GM19395 (cell line): ENCODE measurements around the gene CHRNA4.
"Not testable (repeated sequence)": the region's sequence is repeated elsewhere in the genome, so short reads cannot be mapped to it uniquely, and the experiment has no call there.

ENCODE experiments used
- ATAC-seq: cut with Tn5 transposase; IDR thresholded peaks from one replicate; pipeline ENCODE4 v1.9.1; 2021; ENCODE audit warnings: mild to moderate bottlenecking, moderate library complexity; ENCODE audit not compliant: unreplicated experiment

The CHRNA4 gene

DNA sequence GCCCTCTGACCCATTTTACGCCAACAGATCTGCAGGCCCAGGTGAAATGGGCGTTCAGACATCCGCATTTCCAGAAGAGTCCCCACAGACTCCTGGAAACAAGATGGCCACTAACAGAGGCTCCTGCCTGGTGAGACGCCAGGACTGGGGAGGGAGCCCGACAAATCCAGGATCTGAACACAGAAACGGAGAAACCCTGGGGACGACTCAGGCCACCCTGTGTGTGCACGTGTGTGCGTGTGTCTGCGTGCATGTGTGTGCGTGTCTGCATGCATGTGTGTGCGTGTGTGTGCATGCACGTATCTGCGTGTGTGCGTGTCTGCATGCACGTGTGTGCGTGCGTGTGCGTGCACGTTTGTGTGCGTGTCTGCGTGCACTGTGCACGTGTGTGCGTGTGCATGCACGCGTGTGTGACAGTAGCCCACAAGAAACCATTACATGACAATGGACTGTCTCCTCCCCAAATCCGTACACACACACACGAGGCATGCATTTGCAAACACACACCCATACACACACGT, 24.9 kb downstream of the CHRNA4 start:
- no peak for ATAC-seq

DNA sequence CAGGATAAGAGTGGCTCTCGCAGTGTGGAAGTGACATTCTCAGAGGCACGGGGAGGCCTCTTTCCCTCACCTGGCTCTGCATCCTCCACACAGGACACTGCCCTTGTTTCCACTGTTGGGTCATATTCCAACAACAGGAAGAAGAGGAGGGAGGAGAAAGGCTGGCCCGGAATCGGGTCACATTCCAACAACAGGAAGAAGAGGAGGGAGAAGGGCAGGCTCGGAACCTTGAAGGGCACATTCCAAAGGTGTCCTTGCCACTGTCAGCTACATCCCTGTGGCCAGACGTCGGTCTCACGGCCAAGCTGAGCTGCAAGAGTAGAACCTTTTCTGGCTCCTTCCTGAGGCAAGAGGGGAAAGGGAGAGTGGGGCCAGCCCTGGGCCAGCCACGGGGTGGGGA, 25.4 kb downstream of the CHRNA4 start:
- ATAC-seq: no peak

DNA sequence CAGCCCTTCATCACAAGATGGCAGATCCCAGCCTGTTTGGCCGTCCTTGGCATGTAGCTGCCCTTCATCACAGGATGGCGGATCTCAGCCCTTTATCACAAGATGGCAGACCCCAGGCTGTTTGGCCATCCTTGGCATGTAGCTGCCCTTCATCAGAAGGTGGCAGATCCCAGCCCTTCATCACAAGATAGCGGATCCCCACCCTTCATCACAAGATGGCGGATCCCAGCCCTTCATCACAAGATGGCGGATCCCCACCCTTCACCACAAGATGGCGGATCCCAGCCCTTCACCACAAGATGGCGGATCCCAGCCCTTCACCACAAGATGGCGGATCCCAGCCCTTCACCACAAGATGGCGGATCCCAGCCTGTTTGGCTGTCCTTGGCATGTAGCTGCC, 26.1 kb downstream of the CHRNA4 start:
- not testable (repeated sequence) for ATAC-seq

DNA sequence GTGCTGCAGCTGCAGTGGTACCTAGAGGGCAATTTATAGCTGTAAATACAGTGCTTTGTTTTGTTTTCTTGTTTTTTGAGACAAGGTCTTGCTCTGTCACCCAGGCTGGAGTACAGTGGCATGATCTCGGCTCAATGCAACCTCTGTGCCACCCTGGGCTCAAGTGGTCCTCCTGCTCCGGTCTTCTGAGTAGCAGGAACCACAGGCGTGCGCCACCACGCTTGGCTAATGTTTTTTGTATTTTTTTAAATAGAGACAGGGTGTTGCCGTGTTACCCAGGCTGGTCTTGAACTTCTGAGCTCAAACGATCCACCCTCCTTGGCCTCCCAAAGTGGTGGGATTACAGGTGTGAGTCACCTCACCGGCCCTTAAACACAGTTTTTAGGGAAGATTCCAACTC, 26.8 kb downstream of the CHRNA4 start:
- no peak for ATAC-seq

DNA sequence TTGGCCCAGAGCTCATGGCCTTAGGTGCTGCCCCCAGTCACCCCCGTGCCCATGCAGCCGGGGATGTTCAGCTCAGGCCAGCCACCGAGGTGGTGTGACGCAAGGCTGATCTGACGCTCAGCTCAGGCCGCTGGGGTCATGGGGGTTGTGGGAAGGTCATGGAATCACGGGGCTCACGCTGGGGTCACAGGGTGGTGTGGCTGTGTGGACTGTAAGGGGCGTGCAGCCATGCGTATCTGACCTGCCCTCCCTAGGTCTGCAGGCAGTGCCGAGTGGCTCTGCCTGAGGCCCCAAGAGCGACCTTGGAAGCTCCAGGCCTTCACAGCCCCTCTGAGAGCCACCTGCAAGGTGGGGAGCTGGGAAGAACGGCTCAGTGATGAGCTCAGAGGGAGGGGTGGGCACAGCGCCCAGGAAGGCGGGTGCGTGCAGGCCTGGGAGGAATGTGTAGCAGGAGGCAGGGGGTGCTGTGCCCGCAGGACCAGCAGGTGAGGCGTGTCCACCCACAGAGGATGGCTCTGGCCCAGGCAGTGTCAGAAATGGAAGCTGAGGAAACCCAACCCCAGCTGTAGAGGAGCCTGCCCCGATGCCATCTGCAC, 27.8 kb downstream of the CHRNA4 start:
- no peak for ATAC-seq

DNA sequence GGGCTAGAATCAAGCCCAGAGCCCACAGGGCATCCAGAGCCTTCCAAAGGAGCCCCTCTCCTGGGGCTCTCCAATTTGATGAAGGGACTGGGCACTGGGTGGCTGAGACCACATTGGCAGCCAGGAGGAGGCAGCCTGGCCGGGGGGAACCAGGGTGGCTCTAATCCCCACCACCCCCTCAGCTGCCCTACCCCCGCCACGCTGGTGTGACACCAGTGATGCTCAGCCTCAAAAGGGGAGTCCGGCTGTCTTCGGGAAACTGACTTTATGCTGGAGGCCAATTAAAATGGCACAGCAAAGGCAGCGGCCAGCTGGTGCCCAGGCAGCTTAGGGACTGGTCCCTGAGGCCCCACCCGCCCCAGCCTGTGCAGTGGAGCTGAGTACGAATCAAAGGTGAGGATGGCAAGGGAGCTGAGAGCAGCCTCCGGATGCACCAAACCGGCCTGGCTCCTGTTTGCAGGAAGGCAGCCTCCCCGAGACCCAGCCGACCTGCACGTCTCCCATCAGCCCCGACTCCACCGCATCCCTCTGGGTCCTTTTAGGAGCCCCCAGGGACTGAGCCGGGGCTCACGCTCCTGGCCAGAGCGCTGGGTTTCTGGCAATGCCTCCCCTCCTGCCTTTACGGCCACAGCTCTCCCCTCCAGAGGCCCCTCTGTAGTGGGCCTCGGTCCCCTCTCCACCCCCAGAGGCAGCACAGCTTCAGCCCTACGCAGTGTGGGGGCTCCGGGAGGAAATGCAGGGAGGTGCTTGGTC, 28.5 kb downstream of the CHRNA4 start:
- no peak for ATAC-seq

DNA sequence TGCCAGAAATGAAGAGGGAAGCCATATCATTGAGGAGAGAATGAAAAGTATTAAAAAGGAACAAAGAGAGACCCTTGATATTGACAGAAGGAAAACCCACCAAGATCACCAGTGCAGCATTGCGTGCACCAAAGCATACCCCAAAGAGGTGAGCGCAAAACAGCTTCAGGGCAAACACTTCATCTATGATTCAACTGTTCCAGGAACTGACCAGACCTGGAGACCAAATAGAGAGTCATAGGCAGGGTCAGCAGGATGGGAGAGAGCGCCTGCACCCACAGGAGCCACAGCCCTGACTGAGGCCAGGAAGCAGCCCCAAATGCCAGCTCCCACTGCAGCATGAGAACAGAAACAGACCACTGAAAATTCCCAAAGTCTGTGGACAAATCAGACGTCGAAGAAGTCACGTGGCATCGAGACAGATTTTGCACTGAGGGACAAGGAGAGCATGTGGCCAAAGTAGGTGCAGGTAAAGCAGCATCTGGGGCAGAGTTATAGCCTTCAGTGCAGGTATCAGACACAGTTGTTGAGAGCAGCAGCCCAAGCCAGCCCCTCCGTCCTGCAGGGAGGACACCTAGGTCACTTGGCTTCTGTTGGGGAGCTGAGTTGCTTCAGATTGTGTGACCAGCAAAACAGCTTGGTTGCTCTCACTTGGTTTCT, 29.3 kb downstream of the CHRNA4 start:
- no peak for ATAC-seq

DNA sequence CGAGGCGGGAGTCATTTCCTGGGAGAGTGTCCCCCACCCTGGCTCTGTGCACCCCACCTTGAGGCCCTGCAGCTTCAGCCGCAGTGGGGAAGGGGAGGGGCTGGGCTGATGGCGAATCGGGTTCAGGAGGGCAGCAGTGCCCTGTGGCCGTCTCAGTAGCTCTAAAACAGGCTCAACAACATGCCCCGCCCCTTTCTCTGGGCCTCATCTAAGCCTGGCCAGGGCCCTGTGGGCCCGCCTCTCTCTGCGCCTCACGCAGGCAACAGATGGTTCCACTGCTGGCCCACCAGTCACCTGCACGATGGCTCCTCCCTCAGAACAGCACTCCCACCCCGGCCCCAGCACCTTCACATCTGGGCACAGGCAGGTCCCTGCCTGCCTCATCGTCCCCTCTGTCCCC, 30.2 kb downstream of the CHRNA4 start:
- no peak for ATAC-seq

DNA sequence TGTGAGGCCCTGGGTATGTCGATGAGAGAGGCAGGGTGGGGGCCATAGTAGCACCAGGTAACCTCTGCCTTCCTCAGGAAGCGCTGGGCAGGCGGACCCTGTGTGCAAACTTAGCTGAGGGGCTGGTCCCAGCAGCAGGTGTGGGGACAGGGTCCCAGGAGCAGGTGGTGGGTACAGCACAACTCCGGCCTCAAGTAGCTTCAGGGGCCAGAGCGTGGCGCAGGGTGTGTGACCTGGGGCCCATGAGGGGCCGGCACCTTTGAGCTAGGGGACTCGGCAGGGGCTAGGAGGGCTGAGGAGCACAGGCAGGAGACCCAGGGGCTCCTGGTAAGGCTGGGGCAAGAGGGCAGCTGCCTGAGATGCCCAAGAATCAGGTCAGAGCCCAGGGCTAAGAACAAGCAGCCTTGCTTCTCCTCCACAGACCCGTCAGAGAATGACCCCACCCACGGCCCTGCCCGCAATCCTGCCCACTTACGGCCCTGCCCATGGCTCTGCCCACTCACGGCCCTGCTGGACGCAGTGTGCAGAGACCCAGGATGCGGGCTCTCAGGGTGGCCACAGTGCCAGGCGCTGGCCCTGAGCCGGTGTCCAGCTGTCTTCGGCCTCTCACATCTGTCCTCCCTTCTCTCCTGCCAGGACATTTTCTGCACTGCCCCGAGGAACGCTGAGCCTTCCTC, 30.9 kb downstream of the CHRNA4 start:
- ATAC-seq: no peak

DNA sequence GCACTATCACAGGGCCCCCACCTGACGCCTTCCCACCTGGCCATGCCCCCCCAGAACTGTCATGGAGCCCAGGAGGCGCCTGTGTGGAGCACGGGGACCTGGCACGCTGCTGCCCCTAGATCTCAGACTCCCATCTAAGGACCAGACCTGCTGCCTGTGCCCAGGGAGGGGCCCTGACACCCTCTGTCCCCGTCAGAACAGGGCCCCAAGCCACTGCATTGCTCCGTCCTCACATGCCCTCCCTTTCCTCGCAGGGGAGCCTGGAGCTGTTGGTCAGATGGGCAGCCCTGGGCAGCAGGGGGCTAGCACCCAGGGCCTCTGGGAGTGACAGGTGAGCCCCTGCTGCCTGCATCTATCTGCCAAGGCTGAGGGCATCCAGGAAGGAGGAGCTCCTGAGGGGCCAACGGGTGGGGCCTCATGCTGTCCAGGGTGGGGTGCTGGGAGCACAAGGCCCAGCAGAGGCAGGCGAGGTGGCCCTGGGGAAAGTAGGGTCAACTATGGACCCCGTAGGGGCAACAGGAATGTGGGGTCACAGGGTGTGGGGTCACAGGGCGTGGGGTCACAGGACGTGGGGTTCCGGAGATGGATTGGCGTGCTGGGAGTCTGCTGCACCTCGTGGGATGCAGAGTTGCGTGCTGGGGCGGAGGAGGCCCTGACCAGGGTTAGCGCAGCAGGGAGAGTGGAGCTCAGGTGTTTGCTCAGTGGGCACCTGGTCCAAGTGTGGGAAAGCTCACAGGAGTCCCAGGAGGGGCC, 31.6 kb downstream of the CHRNA4 start:
- ATAC-seq: no peak

DNA sequence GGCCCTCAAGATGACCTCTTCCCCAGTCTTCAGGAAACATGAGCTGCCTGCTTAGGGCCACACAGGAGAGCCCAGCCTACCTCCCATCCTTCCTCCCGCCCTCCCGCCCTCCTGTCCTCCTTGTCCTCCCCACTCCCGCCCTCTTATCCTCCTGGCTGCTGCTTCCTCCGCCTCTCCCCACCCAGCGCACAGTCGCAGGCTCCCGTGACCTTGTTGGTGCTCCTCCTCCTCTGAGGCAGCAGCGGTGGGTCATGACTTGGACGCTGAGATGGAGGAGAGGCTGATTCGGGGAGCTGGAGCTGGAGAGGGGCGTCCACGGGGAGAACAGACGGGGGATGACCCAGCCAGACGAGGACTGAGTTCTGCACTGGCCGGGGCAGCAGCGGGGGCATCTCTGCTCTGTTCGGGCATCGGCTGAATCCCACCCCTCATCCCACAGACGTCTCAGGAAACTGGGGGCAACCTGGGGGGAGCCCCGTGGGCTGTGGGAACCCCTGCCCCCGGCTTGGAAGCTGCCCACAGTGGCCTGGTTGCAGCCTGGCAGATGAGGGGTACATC, 32.4 kb downstream of the CHRNA4 start:
- no peak for ATAC-seq

DNA sequence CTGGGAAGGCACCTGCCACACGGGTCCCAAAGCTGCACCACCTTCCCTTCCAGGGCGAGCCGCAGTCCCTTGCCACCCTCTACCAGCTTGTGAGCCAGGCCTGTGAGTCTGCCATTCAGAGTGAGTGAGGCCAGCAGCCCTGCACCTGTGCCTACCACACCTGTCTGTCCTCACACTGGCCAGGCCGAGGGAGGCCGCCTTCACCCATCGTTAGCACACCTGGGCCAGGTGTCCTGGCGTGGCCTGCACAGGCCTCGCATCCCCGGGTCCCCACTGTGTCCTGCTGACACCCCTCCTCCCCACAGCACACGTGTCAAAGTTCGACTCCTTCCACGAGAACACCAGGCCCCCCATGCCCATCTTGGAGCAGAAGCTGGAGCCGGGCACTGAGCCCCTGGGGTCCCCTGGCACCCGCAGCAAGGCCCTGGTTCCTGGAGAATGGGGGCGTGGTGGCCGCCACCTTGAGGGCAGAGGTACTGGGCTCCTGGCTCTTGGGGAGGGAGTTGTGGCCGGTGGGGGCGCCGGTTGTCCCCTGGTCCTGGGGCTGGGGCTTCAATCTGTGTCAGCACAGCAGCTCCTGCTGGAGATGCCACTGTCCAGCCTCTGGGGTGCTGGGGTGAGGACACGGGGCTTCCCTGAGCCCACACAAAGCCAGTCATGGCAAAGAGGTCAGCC, 33.0 kb downstream of the CHRNA4 start:
- ATAC-seq: no peak

DNA sequence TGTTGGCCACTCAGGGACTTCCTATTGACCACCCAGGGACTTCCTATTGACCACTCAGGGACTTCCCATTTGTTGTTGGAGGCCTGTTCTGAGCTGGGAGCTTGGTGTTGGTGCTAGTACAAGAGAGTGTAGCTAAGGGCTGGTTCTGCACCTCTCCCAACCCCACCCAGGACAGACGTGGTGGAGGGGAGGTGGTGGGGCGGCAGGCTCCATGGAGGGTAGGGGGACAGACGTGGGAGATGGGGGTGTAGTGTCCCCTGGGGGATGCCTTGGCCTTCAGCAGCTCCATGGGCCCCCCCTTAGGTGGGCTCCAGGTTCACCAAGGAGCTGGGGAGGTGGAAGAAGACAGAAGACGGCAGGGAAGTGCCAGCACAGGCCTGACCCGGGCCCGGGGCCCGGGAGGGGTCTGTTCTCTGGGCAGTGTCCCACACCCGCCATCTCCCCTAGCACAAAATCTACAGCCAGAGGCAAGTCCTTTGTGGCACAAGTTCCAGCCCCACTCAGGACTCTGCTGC, 33.9 kb downstream of the CHRNA4 start:
- ATAC-seq: no peak

DNA sequence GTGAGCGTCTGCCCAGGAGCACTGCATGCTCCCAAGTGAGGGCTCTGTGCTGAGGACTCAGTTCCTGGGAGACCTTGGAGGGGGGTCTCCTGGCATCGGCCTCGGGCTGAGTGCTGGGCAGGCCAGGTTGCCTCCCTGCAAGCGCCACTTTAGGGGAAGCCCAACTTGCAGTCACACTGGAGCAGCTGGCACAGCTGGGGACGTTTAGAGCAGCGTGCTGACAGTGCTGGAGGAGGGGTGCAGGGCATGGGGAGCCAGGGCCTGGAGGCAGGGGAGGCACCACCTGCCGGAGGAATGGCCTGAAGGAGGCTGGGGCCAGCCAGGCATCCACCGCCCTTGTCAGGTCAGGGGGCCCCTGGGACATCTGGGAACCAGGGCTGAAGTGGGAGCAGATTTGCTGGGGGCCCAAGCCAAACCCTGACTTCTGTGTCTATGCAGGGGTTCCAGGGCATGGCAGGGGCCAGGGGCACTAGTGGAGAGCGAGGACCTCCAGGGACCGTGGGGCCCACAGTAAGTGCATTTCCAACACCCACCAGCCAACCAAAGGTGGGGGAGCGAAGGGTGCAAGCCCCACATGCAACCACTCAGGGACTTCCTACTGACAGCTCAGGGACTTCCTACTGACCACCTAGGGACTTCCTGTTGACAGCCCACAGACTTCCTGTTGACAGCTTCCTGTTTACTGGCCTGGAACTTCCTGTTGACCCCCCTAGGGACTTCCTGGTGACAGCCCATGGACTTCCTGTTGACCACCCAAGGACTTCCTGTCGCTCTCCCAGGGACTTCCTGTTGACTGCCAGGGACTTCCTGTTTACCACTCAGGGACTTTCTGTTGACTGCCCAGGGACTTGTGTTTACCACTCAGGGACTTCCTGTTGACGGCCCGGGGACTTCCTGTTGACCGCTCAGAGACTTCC, 34.6 kb downstream of the CHRNA4 start:
- ATAC-seq: no peak

DNA sequence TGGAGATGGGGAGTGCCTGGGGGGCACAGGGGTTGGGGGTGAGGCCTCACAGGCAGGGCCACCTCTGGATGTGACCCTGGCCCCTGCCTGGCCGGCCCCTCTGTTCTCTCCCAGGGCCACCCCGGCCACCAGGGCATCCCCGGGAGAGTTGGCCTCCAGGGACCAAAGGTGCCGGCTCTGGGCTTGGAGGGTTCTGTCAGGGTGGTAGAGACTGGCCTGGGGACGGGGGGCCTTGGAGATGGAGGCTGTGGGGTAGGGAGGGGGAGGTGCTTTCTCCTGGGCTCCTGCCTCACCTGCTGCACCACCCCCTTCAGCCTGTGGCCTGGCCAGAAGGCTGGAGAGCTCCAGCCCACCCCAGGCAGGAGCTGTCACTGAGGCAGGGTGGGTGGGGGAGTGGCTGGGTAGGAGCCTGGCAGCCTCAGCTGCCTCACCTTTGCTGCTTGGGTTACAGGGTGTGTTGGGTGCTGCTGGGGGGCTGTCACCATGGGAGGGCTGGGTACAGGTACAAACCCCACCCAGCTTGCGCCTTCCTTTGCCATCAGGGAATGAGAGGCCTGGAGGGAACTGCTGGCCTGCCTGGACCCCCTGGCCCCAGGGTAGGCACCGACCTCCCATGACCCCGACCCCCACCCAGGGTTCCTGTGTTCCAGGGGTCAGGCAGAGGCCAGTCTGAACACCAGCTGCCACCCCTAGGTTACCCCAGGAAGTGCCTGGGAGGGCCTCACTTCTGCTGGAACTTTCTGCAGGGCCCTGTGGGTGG, 35.4 kb downstream of the CHRNA4 start:
- ATAC-seq: no peak

DNA sequence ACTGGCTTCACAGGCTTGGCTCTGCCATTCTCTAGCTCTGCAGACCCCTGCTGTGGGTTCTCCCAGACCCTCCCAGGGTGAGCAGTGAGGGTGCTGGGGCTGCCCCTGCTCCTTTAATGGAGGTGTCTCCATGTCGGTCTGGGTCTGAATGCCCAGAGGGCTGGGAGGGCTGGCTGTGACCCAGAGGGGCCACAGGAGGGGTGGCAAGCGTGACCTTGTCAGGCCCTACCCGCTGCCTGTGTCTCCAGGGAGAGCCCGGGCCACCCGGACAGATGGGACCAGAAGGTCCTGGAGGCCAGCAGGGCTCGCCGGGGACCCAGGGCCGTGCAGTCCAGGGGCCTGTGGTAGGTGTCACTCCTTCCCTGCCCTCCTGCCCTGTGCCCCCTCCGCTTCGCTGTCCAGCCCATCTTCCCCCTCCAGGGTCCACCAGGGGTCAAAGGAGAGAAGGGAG, 36.1 kb downstream of the CHRNA4 start:
- ATAC-seq: no peak

DNA sequence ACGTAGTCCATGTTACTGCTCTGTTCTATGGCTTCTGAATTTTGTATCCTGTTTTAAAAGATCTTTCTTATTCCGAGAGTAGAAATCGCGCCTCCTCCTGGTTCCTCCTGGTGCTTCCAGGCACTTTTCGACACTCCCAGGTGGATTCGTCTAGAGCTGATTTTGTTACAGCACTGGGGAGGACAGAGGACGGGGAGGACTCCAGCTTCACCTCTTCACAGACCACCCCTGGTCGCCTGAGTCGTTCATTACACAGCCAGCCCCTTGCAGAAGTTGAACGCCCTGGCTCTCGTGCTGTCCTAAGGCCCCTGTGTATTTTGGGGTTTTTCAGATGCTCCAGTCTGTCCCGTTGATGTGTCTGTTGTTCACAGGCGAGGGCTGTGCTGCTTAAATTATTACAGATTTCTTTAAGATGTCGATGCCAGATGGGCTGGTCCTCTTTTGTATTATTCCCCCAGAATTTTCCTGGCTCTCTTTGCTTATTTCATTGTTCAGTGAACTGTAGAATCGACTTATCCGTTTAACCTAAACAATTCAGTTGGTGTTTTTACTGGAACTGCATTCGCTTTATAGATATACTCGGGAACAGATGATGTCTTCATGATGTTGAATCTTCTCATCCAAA, 37.7 kb downstream of the CHRNA4 start:
- ATAC-seq: no peak

DNA sequence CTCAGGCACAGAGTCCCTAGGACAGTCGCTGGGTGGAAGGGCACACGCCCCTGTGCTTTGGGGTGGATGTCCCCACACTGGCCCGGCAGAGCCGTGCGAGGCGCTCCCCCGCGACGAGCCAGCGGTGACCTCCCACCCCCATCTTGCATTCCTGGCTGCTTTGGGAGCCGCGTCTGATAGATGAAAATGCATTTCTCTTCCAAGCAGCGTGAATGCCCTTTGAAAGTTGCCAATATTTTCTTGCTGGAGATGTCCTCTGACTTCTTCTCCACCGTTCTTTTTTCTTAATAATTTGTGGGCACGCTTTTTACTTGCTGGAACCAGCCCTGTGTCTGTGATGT, 38.2 kb downstream of the CHRNA4 start:
- ATAC-seq: no peak
